Kidney (tissue), 14 donors: Measurements from ENCODE around the gene EME1. TPM values are rescaled to one million over a fixed set of nuclear protein-coding genes. Genes with fewer than 3 reads are reported as not detected.
A peak's percentile ranks its signal among the peaks of the same experiment; 100 is the strongest.
"Not testable (repeated sequence)": the region's sequence is repeated elsewhere in the genome, so short reads cannot be mapped to it uniquely, and the experiment has no call there.

Source experiments
- DNase-seq, 5 donors: peaks; one replicate each; pipeline ENCODE4 v3.0.0-alpha.2; 2013 to 2020
- FAIRE-seq: peaks from 2 replicates; lab custom pipeline; 2012; peaks lifted over from hg19 to GRCh38; lab: Jason Lieb, UNC
- H3K27ac ChIP-seq, 2 donors: one replicate each; pipeline ENCODE4 v1.7.0; 2013; ENCODE audit warnings: low read depth in 2 of 2, low read length in 2 of 2, inconsistent platforms in 1 of 2
- H3K27me3 ChIP-seq: one replicate; pipeline ENCODE4 v1.7.1; 2013; ENCODE audit warnings: low read length, inconsistent platforms; ENCODE audit not compliant: control insufficient read depth, insufficient read depth
- H3K36me3 ChIP-seq, 3 donors: one replicate each; pipeline versions ENCODE4 v1.7.0 to v1.7.1; 2013; ENCODE audit warnings: low read length in 3 of 3, control low read depth in 1 of 3, inconsistent platforms in 1 of 3; ENCODE audit not compliant: insufficient read depth in 3 of 3, control insufficient read depth in 2 of 3
- H3K4me1 ChIP-seq, 3 donors: one replicate each; pipeline versions ENCODE4 v1.7.0 to v1.7.1; 2013; ENCODE audit warnings: low read length in 3 of 3, inconsistent platforms in 1 of 3, low read depth in 1 of 3; ENCODE audit not compliant: control insufficient read depth in 2 of 3, insufficient read depth in 2 of 3
- H3K4me3 ChIP-seq, 3 donors: one replicate each; pipeline versions ENCODE4 v1.7.0 to v1.8.1; 2013; ENCODE audit warnings: low read length in 3 of 3, control low read depth in 1 of 3, inconsistent platforms in 1 of 3
- H3K9ac ChIP-seq, 3 donors: one replicate each; pipeline versions ENCODE4 v1.7.0 to v1.7.1; 2013; ENCODE audit warnings: low read length in 3 of 3, control low read depth in 1 of 3, inconsistent platforms in 1 of 3
- H3K9me3 ChIP-seq, 3 donors: one replicate each; pipeline versions ENCODE4 v1.7.0 to v1.7.1; 2013; ENCODE audit warnings: low read length in 3 of 3, control low read depth in 1 of 3, inconsistent platforms in 1 of 3; ENCODE audit not compliant: control insufficient read depth in 2 of 3, insufficient read depth in 1 of 3
- intact Hi-C: fragments of 100-400 bp; cut with DNase I; formaldehyde crosslinking; loops from one replicate; pipeline ENCODE4 v1.11.1; 2022
- polyA plus RNA-seq: library from polyadenylated mRNA; stranded (reverse); fragments of 350-450 nt; fragmentation: Illumina TruSeq; extraction: RNeasy Lipid Tissue Mini Kit (QIAGEN cat#74804); gene quantifications from one replicate; pipeline ENCODE4 v1.2.3, GENCODE V29; 2014; ENCODE audit warnings: low read depth, low replicate concordance; ENCODE audit not compliant: insufficient read depth
- total RNA-seq: library from RNA; stranded (reverse); fragmentation: NEBNext Ultra II Directional; extraction: Animal tissue kit (Norgen Biotek cat#: 25700); gene quantifications from one replicate; pipeline ENCODE4 v1.2.1, GENCODE V29; 2021
- TF ChIP-seq, protein P1 (sequence below): IDR thresholded peaks from 3 replicates; pipeline ENCODE4 v1.5.1; 2012; ENCODE audit warnings: mild to moderate bottlenecking, moderate library complexity, borderline replicate concordance; ENCODE audit not compliant: insufficient read depth; ENCODE audit errors: extremely low read depth
- donor health status: control.
- donor health status: control.
- donor health status: control.
- donor health status: control.
- donor health status: control.
- donor health status: DM: yes; HTN: yes; CAD: no.
- donor health status: Normal renal cell carcinoma (clear cell type).

Gene EME1
- total and polyA plus RNA-seq, 2 donors from 2014 or later, result 1.0 TPM; not detected in 1

GRCh38 chr17:50331085-50331791 is 41.8 kb upstream of the EME1 start:
- FAIRE-seq (no peak), DNase-seq (no peak)
- Histone ChIP-seq H3K4me1 (no peaks in the 10 kb centered on the region), H3K27me3 (no peaks in the 10 kb centered on the region), H3K9me3 (no peaks in the 10 kb centered on the region), H3K4me3 (no peak overlapping the region), H3K9ac (no peak overlapping the region), H3K27ac (no peak overlapping the region), H3K36me3 (no peaks in the 10 kb centered on the region)
- TF ChIP-seq, protein P1, sequence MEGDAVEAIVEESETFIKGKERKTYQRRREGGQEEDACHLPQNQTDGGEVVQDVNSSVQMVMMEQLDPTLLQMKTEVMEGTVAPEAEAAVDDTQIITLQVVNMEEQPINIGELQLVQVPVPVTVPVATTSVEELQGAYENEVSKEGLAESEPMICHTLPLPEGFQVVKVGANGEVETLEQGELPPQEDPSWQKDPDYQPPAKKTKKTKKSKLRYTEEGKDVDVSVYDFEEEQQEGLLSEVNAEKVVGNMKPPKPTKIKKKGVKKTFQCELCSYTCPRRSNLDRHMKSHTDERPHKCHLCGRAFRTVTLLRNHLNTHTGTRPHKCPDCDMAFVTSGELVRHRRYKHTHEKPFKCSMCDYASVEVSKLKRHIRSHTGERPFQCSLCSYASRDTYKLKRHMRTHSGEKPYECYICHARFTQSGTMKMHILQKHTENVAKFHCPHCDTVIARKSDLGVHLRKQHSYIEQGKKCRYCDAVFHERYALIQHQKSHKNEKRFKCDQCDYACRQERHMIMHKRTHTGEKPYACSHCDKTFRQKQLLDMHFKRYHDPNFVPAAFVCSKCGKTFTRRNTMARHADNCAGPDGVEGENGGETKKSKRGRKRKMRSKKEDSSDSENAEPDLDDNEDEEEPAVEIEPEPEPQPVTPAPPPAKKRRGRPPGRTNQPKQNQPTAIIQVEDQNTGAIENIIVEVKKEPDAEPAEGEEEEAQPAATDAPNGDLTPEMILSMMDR, result no peak
- intact Hi-C loops, result no loop called here

DNA sequence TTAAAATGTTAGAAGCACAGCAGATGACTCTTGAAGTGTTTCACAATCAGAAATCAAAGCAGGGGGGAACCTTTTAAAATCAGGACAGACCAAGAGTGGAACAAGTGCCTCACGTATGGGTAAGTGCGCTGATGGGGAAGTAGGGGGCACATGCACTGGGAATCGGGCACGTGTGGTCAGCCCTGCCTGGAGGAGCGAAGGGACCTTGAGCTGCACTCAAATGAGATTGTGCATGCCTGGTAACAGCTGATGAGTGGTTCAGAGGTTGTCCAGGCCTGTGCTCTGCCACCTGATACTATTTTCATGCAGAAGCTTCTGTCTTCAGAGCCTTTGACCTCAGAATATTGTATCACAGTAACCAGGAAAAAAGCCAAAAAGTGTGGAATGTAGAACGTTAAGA is 40.8 kb upstream of the EME1 start:
- no peak overlapping the region for H3K4me3 ChIP-seq
- intact Hi-C loops, result no loop called here

GRCh38 chr17:50333291-50334057 is 39.6 kb upstream of the EME1 start:
- H3K27ac ChIP-seq, FAIRE-seq, intact Hi-C loops, H3K27me3 ChIP-seq, H3K36me3 ChIP-seq, H3K9ac ChIP-seq, H3K4me1 ChIP-seq, H3K4me3 ChIP-seq, H3K9me3 ChIP-seq: not testable (repeated sequence)
- peak in 1 of 5 donors; percentile 36 for DNase-seq

More for the DNA sequence above, 40.8 kb upstream of the EME1 start:
- no peak for FAIRE-seq
- Histone ChIP-seq H3K9me3 (no peaks in the 10 kb centered on the region), H3K36me3 (no peaks in the 10 kb centered on the region), H3K9ac (no peak overlapping the region), H3K27ac (no peak overlapping the region), H3K4me1 (no peaks in the 10 kb centered on the region), H3K27me3 (no peaks in the 10 kb centered on the region)
- TF ChIP-seq, protein P1, result no peak
- DNase-seq, result no peak

GRCh38 chr17:50337956-50338355 is 35.1 kb upstream of the EME1 start:
- H3K4me1 ChIP-seq, result no peaks in the 10 kb centered on the region
- intact Hi-C loops, result no loop called here
- H3K9ac ChIP-seq, result no peak overlapping the region
- H3K27me3 ChIP-seq, result no peaks in the 10 kb centered on the region
- H3K36me3 ChIP-seq, result no peaks in the 10 kb centered on the region
- FAIRE-seq (no peak), DNase-seq (no peak)
- H3K27ac ChIP-seq, result no peak overlapping the region
- H3K4me3 ChIP-seq, result no peak overlapping the region
- TF ChIP-seq, protein P1, result no peak
- H3K9me3 ChIP-seq, result no peaks in the 10 kb centered on the region
